ENCODE measurements around the gene XPO1.

GRCh38 chr2:61537950-61538199 lies 281 bp downstream of the XPO1 start:
- TF ChIP-seq, protein P1, sequence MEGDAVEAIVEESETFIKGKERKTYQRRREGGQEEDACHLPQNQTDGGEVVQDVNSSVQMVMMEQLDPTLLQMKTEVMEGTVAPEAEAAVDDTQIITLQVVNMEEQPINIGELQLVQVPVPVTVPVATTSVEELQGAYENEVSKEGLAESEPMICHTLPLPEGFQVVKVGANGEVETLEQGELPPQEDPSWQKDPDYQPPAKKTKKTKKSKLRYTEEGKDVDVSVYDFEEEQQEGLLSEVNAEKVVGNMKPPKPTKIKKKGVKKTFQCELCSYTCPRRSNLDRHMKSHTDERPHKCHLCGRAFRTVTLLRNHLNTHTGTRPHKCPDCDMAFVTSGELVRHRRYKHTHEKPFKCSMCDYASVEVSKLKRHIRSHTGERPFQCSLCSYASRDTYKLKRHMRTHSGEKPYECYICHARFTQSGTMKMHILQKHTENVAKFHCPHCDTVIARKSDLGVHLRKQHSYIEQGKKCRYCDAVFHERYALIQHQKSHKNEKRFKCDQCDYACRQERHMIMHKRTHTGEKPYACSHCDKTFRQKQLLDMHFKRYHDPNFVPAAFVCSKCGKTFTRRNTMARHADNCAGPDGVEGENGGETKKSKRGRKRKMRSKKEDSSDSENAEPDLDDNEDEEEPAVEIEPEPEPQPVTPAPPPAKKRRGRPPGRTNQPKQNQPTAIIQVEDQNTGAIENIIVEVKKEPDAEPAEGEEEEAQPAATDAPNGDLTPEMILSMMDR (IDR thresholded peaks at IDR 0.05; ENCODE audit: extremely low read depth in 1 of 2, insufficient read depth in 1 of 2, low read depth in 1 of 2, low read length in 2 of 2), result no peak
- TF ChIP-seq POLR2AphosphoS5 (IDR thresholded peaks at IDR 0.05; ENCODE audit: insufficient read depth, low read depth, low read length), result no peak
- no peak for TF ChIP-seq GATA2 (IDR thresholded peaks at IDR 0.05; ENCODE audit: insufficient read depth, insufficient read length, low read depth, low read length)
- TF ChIP-seq, protein P2, sequence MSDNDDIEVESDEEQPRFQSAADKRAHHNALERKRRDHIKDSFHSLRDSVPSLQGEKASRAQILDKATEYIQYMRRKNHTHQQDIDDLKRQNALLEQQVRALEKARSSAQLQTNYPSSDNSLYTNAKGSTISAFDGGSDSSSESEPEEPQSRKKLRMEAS (IDR thresholded peaks at IDR 0.05; ENCODE audit: insufficient read depth, insufficient read length), result no peak
